ENCODE data around the gene FAM111B.
A peak's percentile ranks its signal among the peaks of the same experiment; 100 is the strongest.

Gene FAM111B

DNA sequence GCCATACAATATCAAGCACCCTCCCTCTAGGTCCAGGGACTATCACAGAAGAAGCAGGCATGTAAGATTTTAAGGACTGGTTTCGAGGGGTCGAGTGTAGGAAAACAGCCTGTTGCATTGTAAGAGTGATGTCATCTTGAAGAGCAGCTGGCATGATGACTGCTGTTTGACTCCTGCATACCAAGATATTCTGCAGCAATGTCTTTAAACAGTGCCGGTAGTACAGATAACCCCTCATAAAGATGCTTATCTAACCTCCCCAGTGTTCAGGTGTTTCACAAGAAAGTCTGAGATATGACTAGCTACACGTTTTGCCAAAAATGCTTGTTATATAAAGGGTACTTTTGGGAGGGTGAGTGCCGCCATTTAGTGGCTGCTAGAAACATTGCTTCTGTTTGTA is 47.6 kb downstream of the FAM111B start:
- no peak for DNase-seq (ENCODE audit: low spot score)

DNA sequence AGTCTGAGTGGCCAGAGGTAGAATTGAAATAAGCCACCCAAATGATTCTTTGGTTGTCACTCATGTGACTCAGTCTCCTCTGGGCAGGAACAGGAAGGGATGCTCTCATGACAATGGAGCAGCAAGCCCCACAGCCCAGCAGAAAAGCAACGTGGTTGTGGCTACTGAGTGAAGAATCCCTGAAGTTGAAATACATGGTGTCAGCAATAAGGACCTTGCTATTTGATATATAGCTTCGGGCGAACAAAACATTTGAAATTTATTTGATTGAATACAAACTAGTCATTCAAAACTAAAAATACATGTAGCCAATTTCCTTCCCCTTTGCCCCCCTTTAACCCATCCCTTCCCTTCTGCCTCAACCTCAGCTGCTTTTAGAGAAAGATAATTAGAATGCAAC is 50.4 kb downstream of the FAM111B start:
- no peak for DNase-seq (ENCODE audit: low spot score)

DNA sequence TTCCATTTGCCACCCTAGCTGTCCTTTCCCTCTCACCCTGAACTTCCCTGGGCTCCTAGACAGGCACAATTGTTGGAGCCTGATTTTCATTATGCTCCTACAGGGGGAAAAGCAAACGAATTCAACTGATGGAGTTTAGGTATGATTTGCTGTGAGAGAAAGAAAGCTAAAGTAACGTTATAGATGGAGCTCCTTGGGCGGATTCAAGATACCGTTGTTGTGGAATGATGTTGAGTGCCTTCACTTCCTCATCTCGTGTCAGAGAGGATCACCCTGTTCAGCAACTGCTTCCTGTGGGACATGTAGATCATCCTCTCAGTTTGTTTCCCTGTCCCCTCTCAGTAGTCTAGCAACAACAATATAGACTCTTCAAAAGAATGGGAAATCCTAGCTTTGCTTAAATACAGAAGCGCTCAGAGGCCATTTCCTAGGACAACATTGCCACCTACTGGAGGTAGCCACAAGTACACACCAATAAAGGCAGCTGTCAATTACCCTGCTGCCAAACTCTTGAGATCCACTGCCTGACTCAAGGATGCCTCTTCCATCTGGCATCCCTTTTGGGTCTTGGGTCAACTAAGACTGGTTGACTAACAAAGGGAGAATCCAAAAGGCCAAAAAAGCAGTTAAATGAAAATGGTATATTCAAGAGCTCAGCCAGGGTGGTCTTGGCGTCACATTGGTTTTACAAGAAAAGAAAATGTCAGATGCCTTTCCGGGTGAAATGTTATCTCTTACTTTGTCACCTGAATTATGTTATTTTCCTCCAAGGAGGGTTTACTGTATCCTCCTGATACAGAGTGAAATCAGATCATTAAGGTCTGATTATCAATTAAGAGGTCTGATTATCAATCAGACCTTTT is 51.4 kb downstream of the FAM111B start:
- DNase-seq (ENCODE audit: low spot score), result peak; percentile 90

GRCh38 chr11:59164028-59164427 is 57.0 kb downstream of the FAM111B start:
- DNase-seq (ENCODE audit: low spot score), result no peak

DNA sequence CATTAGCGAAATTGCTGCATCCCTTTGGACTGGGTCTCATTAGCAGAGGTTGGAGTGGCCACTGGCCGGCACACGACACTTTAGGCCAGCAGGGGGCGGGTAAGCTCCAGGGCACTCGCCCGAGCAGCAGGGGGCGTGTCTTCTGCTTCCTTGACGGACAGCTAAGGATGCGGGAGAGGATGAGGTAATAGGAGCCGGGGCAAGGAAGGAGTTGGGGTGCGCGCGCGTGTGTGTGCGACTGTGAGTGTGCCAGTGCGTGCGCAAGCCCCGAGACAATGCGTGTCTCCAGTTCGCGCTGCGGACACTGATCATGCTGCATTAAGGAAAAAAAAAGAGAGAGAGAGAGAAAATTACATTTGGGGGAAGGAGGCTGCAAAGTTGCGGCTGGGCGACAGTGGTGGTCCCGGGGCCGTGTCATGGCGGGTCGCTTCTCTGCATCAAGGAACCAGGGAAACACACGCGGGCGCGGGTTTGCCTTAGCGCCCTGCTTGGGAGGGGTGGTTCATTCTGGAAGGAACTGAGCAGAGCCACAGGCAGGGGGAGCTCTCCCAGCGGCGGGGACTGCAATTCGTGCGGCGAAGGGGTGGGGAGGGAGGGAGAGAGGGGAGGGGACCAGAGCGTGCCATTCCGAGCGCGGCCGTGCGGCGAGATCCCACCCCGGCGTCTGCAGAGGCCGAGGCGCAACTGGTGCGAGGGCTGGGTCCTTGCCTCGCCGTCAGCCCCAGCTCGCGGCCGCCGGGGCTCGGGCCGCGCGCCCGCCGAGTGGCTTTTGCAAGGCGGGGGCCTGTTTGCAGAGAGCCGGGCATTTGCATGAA is 64.7 kb downstream of the FAM111B start, which contains the start of gene DTX4:
Gene DTX4, plus strand, starts transcription at position 625 of the 815 bp plus-strand sequence. CDS start 464 bp downstream, outside the sequence.
- peak; percentile 95 for DNase-seq (ENCODE audit: low spot score)

DNA sequence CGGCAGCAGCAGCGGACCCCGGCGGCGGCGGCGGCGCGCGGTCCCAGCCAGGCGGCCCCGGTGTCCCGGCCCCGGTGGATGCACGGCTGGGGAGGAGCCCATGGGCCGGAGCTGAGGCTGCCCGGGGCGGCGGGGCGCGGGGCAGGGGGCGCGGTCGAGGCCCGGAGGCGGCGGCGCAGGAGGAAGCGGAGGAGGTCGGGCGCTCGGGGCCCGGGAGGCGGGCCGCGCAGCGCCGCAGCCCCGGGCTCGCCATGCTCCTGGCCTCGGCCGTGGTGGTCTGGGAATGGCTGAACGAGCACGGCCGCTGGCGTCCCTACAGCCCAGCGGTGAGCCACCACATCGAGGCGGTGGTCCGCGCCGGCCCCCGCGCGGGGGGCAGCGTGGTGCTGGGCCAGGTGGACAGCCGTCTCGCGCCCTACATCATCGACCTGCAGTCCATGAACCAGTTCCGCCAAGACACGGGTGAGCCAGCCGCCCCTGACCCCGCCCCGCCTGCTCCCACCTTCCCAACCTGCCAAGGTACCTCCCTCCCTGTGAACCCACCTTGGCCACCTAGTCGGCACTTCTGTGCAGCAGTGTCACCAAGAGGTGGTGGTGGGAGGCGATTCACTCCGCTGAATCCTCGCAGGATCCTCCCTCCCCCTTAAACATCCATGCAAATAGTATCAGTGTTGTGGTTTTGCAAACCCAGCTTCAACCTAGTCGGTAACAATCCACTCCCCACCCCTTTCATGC is 65.5 kb downstream of the FAM111B start:
- no peak for DNase-seq (ENCODE audit: low spot score)

DNA sequence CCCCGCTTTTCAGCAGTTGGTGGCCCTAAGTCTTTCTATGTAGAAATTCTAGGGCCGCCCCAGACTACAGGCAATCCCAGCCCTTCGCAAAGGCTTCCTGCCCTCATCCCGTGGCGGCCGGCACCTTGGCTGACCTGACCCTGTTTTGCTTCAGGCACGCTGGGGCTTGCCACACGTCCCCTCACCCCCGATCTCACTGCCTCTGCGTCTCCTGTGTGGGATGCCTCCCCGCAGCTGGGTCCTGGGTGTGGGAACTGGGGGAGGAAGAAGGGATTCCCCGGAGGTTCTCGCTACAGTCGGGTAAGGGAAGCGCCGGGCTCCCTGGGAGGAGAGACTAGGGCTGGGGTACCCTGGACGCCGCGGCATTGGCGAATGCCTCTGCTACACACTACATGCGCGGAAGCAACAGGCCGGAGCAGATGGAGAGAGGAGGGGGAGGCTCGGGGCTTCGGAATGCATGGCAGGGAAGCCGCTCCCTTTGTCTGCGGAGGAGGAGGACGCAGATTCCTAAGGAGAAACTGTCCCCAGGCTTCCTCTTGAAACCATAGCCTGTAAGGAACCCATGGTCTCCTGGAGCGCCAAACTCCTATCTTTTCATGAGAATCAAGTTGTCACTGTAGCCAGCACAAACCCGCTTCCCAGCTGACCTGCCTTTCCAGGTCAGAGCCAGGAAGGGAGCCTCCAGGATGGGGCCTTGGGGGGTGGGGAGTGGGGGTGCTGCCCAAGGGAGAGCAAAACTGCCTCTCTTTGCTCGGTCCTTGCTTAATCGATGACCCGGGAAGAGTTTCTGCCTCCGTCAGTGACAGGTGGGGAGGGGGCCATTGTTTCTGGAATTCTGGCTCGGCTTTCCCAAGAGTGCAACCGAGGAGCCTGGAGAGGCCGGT is 66.3 kb downstream of the FAM111B start:
- DNase-seq (ENCODE audit: low spot score), result peak; percentile 60

- DNase-seq (ENCODE audit: low spot score), result no peak
These were observed 67.1 kb downstream of the FAM111B start for GRCh38 chr11:59173964-59174663.

DNA sequence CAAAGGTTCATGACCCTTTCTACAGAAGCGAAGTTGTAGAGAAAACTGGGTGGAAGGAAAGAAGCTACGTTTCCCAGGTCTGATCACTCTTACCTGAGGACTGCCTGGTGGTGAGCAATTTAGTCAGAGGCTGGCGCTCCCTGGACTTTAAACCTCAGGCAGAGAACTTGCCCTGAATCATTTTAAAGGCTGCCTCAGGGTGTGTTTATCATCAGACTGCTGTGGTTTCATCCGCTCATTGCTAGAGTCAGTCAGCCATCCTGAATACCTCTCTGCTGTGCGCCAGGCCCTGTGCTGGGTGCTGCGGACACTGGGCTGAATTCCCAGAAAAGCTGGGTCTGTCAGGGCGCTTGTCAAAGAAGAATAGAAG is 67.6 kb downstream of the FAM111B start:
- DNase-seq (ENCODE audit: low spot score), result no peak

GRCh38 chr11:59175091-59175501 is 68.1 kb downstream of the FAM111B start:
- no peak for DNase-seq (ENCODE audit: low spot score)

- DNase-seq (ENCODE audit: low spot score), result no peak
These were observed 69.3 kb downstream of the FAM111B start for GRCh38 chr11:59176330-59176729.

Measured in Ammon's horn (tissue), 1 donor.